Stimulated activated CD4-positive, alpha-beta T cell treated with anti-CD3 and anti-CD28 coated beads, Interleukin-4, amount 100 ng/mL, for 1 hour (primary cell): ENCODE results near the gene ANKRD20A1.
"Not testable (repeated sequence)": the region's sequence is repeated elsewhere in the genome, so short reads cannot be mapped to it uniquely, and the experiment has no call there.

Experiments
- DNase-seq: peaks from one replicate; pipeline ENCODE4 v3.0.0-alpha.2; 2020

The ANKRD20A1 gene

GRCh38 chr9:67858871-67859270, at the start of gene ANKRD20A1:
ANKRD20A1 (plus strand) TSS chr9:67858931; CDS start chr9:67859427, 496 bp downstream.
- DNase-seq, result not testable (repeated sequence)

- DNase-seq, result not testable (repeated sequence)
Observed at GRCh38 chr9:67832088-67832487, 26.6 kb upstream of the ANKRD20A1 start.
